Measurements from ENCODE around the gene CAPN14.

CAPN14 gene

DNA sequence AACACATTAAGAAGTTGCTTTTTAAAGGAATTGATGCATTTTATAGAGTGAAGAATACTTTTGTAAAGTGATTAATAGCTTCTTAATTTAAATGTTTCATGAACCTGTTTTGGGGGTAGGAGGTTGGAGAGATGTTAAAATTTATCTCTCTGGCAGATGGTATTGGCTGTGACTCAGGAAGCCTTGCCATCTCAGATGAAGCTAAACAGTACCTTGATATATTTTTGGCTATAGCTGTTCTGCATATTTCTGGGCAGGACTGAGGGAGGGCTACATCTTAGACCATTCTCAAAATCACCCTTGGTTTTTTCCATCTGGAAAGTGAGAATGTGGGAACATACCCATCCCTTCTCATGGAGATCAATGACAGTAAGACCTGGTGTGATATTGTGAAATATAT lies 13.4 kb downstream of the CAPN14 start:
- H3K9me3 Mint-ChIP-seq: no peaks in the 10 kb centered on the region
- H3K36me3 Mint-ChIP-seq (ENCODE audit: low read depth): no peaks in the 10 kb centered on the region
- H3K4me1 Mint-ChIP-seq (ENCODE audit: low read depth): no peaks in the 10 kb centered on the region
- H3K27me3 Mint-ChIP-seq: no peaks in the 10 kb centered on the region
- no peak overlapping the region for H3K27ac Mint-ChIP-seq
- no peak for DNase-seq
- H3K4me3 Mint-ChIP-seq: no peak overlapping the region

DNA sequence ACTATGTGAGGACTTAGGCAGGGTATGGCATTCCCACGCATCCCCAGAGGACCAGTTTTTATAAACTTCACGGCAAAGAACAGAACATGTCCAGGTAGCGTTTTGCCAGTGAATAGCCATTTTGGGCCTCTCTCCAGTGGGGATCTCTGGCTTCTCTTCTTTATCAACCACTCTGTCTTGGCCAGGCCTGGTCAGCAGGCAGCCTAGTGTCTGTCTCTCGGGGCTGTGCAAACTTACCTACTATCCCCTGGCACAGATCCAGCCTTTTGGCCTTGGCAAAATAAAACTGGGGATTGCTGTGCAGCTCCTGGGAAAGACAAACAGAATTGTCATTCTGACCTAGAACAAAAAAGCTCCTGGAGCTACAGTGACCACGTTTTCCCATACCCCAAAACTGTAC lies 14.5 kb downstream of the CAPN14 start:
- H3K36me3 Mint-ChIP-seq (ENCODE audit: low read depth): no peaks in the 10 kb centered on the region
- H3K4me3 Mint-ChIP-seq: no peak overlapping the region
- no peak for DNase-seq
- no peaks in the 10 kb centered on the region for H3K4me1 Mint-ChIP-seq (ENCODE audit: low read depth)
- H3K27ac Mint-ChIP-seq: no peak overlapping the region
- no peaks in the 10 kb centered on the region for H3K9me3 Mint-ChIP-seq
- no peaks in the 10 kb centered on the region for H3K27me3 Mint-ChIP-seq

DNA sequence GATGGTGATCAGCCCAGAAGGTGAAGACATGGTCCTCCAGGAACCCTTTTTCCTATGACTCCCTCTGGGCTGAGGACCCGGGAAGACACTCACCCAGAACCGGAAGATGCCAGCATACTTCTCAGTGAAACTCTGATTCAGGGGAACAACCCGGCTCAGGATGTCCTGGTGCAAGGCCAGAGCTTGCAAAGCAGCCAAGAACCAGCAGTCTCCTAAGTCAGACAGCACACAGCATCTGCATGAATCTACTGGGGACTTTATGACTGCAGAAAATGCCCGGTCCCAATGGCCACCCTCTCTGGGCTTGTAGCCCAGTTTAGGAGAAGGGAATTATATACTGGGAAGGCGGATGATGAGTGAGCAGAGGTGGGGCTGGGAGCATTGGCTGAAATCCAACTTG lies 15.3 kb downstream of the CAPN14 start:
- no peaks in the 10 kb centered on the region for H3K27me3 Mint-ChIP-seq

DNA sequence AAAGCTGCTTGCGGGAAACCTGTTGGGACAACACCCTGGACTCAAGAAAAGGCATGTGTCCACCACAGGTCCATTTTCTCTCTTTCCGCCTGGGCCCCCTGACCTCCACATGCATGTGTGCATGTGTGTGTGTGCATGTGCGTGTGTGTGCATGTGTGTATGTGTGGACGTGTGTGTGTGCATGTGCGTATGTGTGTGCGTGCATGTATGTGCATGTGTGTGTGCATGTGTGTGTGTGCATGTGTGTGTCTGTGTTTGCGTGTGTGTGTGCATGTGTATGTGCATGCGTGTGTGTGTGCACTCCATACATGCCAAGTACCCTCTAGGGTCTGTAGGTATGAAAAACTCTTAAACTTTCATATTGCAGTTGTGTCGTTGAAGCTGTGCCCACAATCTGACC lies 16.3 kb downstream of the CAPN14 start:
- Mint-ChIP-seq H3K27me3 (no peaks in the 10 kb centered on the region), H3K27ac (no peak overlapping the region), H3K36me3 (ENCODE audit: low read depth) (no peaks in the 10 kb centered on the region), H3K4me1 (ENCODE audit: low read depth) (no peaks in the 10 kb centered on the region), H3K9me3 (no peaks in the 10 kb centered on the region), H3K4me3 (no peak overlapping the region)
- no peak for DNase-seq

More for the DNA sequence above, 15.3 kb downstream of the CAPN14 start:
- Mint-ChIP-seq H3K4me3 (no peak overlapping the region), H3K4me1 (ENCODE audit: low read depth) (no peaks in the 10 kb centered on the region), H3K9me3 (no peaks in the 10 kb centered on the region), H3K27ac (no peak overlapping the region), H3K36me3 (ENCODE audit: low read depth) (no peaks in the 10 kb centered on the region)
- no peak for DNase-seq

DNA sequence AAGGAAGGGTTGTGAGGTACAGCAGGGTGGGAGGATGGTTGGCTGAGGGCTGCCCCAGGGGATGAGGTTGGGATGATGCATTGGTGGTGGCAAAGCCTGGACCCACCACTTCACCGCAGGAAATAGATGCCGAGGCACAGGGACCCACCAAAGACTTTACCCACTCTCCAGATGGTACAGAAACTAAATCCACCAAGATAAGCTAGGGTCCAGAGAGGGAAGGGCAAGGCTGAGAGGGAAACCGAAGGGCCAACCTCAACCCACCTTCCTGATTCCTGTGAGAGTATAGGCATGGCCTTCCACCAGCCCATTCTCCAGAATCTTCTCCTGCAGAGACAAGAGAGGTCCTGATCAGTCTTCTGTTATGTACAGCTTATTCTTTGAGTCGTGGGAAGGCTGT lies 18.1 kb downstream of the CAPN14 start:
- H3K36me3 Mint-ChIP-seq (ENCODE audit: low read depth): no peaks in the 10 kb centered on the region
- no peaks in the 10 kb centered on the region for H3K27me3 Mint-ChIP-seq
- H3K9me3 Mint-ChIP-seq: no peaks in the 10 kb centered on the region
- DNase-seq: no peak
- no peaks in the 10 kb centered on the region for H3K4me1 Mint-ChIP-seq (ENCODE audit: low read depth)
- no peak overlapping the region for H3K27ac Mint-ChIP-seq
- H3K4me3 Mint-ChIP-seq: no peak overlapping the region

DNA sequence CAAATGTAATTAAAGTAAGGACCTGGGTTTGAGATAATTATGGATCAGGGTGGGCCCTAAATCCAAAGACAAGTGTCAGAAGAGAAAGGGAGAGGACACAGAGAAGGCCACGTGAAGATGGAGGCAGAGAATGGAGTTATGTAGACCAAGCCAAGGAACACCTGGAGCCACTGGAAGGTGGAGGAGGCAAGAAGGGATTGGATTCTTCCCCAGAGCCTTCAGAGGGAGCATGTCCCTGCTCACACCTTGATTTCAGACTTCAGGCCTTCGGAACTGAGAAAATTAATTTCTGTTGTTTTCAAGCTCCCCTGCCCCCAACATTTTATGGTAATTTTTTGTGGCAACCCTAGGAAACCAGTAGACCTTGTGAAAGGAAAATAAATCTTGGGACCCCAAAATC lies 19.6 kb downstream of the CAPN14 start:
- no peaks in the 10 kb centered on the region for H3K4me1 Mint-ChIP-seq (ENCODE audit: low read depth)
- no peaks in the 10 kb centered on the region for H3K27me3 Mint-ChIP-seq
- no peaks in the 10 kb centered on the region for H3K9me3 Mint-ChIP-seq
- H3K27ac Mint-ChIP-seq: no peak overlapping the region
- no peak for DNase-seq
- no peaks in the 10 kb centered on the region for H3K36me3 Mint-ChIP-seq (ENCODE audit: low read depth)
- no peak overlapping the region for H3K4me3 Mint-ChIP-seq

DNA sequence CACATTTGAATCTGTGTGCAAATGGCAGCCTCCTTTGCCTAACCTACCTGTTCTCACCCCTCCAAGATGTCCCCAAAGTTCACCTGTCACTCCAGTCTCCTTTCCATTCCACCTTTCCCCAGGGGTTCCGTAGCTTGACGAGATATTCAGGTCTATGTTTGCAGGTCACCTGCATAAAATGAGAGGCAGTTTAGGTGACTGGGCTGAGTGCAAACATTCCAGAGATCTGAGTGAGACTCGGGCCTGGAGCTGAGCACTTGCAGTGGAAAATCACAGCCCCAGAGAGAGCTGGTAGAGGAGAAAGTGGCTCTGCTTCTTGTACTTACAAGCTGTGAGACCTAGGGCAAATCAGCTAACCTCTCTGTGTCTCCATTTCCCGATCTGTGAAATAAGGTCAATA lies 20.1 kb downstream of the CAPN14 start:
- Mint-ChIP-seq H3K9me3 (no peaks in the 10 kb centered on the region), H3K27me3 (no peaks in the 10 kb centered on the region), H3K27ac (no peak overlapping the region), H3K36me3 (ENCODE audit: low read depth) (no peaks in the 10 kb centered on the region), H3K4me1 (ENCODE audit: low read depth) (no peaks in the 10 kb centered on the region), H3K4me3 (no peak overlapping the region)
- DNase-seq: no peak

DNA sequence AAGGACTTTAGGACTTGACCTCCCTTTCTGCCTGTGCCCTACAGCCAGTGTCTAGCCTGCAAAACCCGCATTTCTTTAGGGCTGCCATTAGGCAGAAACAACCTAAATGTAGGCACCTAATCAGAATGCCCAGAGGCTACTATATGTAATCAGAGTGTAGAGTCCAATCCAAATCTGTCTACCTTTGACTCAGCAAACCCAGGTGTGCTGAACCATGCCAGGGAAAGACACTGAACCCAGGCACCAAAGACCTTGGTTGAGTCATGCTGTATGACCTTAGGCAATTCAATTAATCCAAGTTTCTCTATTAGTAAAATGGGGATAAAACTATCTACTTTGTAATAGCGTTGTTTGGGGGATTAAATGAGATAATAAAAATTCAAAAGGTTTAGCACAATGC lies 20.7 kb downstream of the CAPN14 start:
- no peak overlapping the region for H3K4me3 Mint-ChIP-seq
- H3K9me3 Mint-ChIP-seq: no peaks in the 10 kb centered on the region
- no peaks in the 10 kb centered on the region for H3K36me3 Mint-ChIP-seq (ENCODE audit: low read depth)
- H3K4me1 Mint-ChIP-seq (ENCODE audit: low read depth): no peaks in the 10 kb centered on the region
- no peaks in the 10 kb centered on the region for H3K27me3 Mint-ChIP-seq
- no peak for DNase-seq
- no peak overlapping the region for H3K27ac Mint-ChIP-seq

DNA sequence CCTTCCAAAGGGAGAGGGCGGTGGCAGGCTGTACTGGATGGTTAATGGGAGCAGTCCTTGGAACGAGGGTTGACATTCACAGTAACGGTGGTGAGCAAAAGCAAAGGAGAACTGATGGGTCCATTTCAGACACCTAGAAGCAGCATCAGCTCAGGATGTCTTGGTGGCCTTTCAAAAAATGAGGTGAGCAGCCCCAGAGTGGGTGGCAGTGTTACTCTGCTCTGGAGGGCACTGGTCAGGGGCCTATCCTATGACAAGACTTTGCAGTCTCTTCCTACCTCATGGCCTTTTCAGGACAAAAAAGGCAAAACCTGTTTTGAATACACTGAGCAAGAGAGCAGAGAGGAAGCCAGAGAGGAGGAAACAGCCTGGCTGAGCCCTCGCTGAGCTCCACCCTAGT lies 23.5 kb downstream of the CAPN14 start:
- Mint-ChIP-seq H3K9me3 (no peaks in the 10 kb centered on the region), H3K27ac (no peak overlapping the region), H3K4me1 (ENCODE audit: low read depth) (no peaks in the 10 kb centered on the region), H3K36me3 (ENCODE audit: low read depth) (no peaks in the 10 kb centered on the region), H3K4me3 (no peak overlapping the region), H3K27me3 (no peaks in the 10 kb centered on the region)
- DNase-seq: no peak

DNA sequence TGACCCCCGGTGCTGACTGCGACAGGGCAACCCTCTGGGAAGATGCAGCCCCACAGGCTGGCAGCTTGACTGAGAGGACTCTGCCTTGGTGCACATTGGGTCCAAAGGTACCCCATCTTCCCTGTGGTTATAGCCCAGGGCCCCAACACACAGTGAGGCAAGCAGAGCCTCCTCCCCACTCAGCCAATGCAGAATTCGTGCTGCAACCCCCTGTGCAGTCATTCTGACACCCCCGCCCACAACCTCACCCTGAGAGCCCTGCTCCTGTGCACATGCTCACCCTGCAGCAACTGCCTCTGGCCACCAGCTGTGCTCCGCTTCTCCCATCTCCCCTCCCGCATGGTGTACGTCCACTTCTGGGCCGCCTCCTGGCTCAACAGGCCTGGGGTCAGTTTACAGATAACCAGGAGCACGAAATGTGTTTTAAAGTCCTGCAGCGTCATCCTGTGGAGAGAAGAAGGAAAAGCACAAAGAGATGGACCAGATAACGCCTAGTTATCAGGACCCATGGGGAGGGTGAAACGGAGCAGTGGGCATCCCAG lies 24.4 kb downstream of the CAPN14 start:
- H3K36me3 Mint-ChIP-seq (ENCODE audit: low read depth): no peaks in the 10 kb centered on the region
- no peak overlapping the region for H3K27ac Mint-ChIP-seq
- H3K9me3 Mint-ChIP-seq: no peaks in the 10 kb centered on the region
- no peak for DNase-seq
- no peaks in the 10 kb centered on the region for H3K27me3 Mint-ChIP-seq
- H3K4me1 Mint-ChIP-seq (ENCODE audit: low read depth): no peaks in the 10 kb centered on the region
- H3K4me3 Mint-ChIP-seq: no peak overlapping the region

DNA sequence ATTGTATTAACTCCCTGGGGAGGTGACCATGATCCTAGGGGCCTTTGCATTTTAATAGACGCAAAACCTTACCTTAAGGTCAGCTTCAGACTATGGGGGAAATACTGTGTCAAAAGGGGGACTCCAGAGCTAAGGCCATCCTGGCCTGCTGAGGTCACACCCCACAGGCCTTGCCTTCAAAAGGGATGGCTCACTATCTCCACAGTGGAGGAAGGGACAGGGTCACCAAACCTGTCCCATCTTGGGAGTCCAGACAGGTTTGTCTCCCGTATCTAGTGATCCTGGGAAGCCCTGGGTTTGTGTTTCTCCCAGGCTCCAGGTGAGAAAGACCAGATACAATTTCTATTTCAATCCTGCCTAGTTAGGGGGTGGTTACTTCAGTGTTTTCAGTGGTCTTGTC lies 24.9 kb downstream of the CAPN14 start:
- no peaks in the 10 kb centered on the region for H3K9me3 Mint-ChIP-seq
- no peaks in the 10 kb centered on the region for H3K36me3 Mint-ChIP-seq (ENCODE audit: low read depth)
- H3K27me3 Mint-ChIP-seq: no peaks in the 10 kb centered on the region
- DNase-seq: no peak
- H3K27ac Mint-ChIP-seq: no peak overlapping the region
- H3K4me3 Mint-ChIP-seq: no peak overlapping the region
- H3K4me1 Mint-ChIP-seq (ENCODE audit: low read depth): no peaks in the 10 kb centered on the region

DNA sequence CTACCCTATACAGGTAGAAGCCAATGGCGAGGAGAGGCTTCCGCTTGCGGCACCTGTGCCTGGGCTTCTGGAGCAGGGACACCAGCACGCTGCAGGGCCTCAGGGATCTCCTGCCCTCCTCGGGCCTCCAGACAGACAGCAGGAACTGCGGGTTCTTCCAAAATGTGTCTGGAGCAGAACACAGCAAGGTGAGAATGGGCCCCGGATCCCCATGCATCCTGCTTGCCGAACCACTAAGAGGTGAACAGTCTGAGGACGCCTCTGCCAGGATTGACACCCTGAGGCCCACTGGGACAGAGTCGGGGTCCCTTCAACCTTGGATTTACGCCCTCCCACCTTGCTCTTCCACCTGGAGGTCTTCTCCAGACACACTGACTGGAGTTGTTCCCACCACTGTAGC lies 25.4 kb downstream of the CAPN14 start:
- no peak overlapping the region for H3K4me3 Mint-ChIP-seq
- no peaks in the 10 kb centered on the region for H3K27me3 Mint-ChIP-seq
- H3K4me1 Mint-ChIP-seq (ENCODE audit: low read depth): no peaks in the 10 kb centered on the region
- no peak overlapping the region for H3K27ac Mint-ChIP-seq
- H3K9me3 Mint-ChIP-seq: no peaks in the 10 kb centered on the region
- H3K36me3 Mint-ChIP-seq (ENCODE audit: low read depth): no peaks in the 10 kb centered on the region
- DNase-seq: no peak

DNA sequence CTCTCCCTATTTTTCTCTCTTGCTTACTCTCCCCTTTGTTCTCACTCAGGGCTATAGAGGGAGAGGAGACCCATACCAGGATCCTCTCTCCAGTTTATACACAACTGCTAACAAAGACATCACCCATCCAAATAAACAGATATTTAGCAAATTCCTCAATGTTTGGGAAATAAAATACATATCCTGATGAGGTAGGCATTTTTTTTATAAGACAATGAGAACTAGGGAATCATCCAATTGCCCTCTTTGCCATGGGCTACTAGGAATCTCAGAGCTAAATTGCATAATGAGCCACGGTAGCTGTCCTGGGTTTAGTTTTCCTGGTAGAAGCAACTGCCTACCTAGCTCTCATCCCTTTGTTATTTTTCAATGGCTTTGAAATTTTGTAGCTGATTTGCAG lies 27.1 kb downstream of the CAPN14 start:
- no peaks in the 10 kb centered on the region for H3K4me1 Mint-ChIP-seq (ENCODE audit: low read depth)
- no peak for DNase-seq
- no peaks in the 10 kb centered on the region for H3K9me3 Mint-ChIP-seq
- H3K27ac Mint-ChIP-seq: no peak overlapping the region
- no peaks in the 10 kb centered on the region for H3K36me3 Mint-ChIP-seq (ENCODE audit: low read depth)
- no peak overlapping the region for H3K4me3 Mint-ChIP-seq
- no peaks in the 10 kb centered on the region for H3K27me3 Mint-ChIP-seq

DNA sequence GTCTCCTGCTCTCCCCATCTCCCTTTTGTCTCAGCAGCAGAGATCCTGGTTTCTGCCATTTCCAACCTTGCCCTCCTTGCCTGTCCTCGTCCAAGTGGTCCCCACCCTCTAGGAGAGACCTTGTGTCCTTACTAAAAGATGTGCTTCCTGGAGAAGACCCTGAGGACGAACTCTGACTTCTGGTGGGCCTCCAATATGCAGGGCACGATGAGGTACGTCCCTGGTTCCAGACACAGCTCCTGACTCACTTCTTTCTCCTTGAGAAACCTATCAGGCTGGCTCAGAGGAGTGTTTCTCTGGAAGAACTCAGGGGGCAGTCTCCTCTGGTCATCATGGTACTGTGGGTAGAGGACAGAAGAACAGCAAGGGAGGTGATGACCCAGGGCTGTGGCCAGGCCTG lies 28.2 kb downstream of the CAPN14 start:
- DNase-seq: no peak
- no peaks in the 10 kb centered on the region for H3K9me3 Mint-ChIP-seq
- no peak overlapping the region for H3K4me3 Mint-ChIP-seq
- H3K36me3 Mint-ChIP-seq (ENCODE audit: low read depth): no peaks in the 10 kb centered on the region
- H3K27me3 Mint-ChIP-seq: no peaks in the 10 kb centered on the region
- H3K27ac Mint-ChIP-seq: no peak overlapping the region
- no peaks in the 10 kb centered on the region for H3K4me1 Mint-ChIP-seq (ENCODE audit: low read depth)

DNA sequence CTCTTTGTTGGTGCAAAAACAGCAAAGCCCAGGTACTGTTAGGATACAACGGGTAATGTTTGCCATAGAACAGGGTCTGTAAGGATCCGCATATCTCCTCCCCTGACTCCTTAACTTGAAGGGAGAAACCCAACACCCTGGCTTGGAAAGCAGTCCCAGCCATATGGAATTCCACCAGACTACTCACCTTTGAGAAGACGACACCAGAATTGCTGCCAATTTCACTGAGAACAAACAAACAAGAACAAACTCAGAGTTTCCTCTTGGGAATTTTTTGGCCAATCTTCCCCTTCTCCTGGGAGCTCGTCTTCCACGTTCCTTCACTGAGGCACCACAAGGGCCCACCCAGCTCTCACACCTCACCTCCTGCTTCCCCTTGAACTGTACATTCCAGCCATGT lies 29.2 kb downstream of the CAPN14 start:
- no peaks in the 10 kb centered on the region for H3K9me3 Mint-ChIP-seq
- no peaks in the 10 kb centered on the region for H3K27me3 Mint-ChIP-seq
- H3K4me1 Mint-ChIP-seq (ENCODE audit: low read depth): no peaks in the 10 kb centered on the region
- H3K4me3 Mint-ChIP-seq: no peak overlapping the region
- H3K36me3 Mint-ChIP-seq (ENCODE audit: low read depth): no peaks in the 10 kb centered on the region
- DNase-seq: no peak
- H3K27ac Mint-ChIP-seq: no peak overlapping the region

DNA sequence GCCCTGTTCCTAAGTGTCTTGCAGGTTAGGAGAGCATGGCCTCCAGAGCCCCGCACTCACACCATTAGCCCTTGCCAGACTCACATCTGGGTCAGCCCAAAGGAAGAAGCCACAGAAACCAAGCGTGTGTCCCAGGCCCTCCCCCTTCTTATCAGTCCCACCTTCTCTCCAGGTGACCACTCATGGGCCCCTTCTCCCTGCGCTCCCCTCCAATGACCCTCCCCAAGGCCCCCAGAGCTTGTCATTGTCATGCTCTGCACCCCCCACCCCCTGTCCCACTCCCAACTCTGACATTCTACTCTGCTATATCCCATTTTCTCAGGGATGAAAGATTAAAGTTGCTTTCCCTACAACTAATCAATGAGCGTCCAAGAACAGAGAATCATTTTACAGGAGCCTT lies 30.1 kb downstream of the CAPN14 start:
- no peak for DNase-seq
- H3K9me3 Mint-ChIP-seq: no peaks in the 10 kb centered on the region
- H3K4me1 Mint-ChIP-seq (ENCODE audit: low read depth): no peaks in the 10 kb centered on the region
- H3K4me3 Mint-ChIP-seq: no peak overlapping the region
- H3K36me3 Mint-ChIP-seq (ENCODE audit: low read depth): no peaks in the 10 kb centered on the region
- H3K27ac Mint-ChIP-seq: no peak overlapping the region
- no peaks in the 10 kb centered on the region for H3K27me3 Mint-ChIP-seq

Measured in activated T-cell treated with anti-CD3 and anti-CD28 coated beads, Interleukin-2, amount 50 U/mL, for 24 hours (primary cell).